ENCODE measurements around the gene SAMD4A.

DNA sequence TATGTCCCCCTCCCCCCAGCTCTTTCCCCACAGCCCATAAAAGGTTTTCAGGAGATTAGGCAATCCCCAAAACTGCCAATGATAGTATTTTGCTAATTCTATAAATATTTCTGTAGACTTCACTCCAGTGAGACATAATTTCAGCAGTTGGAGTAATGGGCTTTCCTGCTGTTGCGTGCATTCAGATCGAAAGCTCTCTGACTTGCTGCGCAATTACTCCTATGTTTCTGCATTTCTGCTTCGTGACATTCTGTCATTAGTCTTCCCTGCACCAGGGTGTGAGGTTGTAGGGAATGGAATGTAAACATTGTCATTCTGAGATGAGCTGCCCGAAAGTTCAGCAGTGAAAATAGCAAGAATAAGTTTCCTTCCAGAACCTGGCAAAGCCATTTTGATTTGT lies 58.2 kb downstream of the SAMD4A start:
- TF ChIP-seq POLR2A (IDR thresholded peaks at IDR 0.05) (no peak), EP300 (IDR thresholded peaks at IDR 0.05) (no peak)
- TF ChIP-seq, protein P1, sequence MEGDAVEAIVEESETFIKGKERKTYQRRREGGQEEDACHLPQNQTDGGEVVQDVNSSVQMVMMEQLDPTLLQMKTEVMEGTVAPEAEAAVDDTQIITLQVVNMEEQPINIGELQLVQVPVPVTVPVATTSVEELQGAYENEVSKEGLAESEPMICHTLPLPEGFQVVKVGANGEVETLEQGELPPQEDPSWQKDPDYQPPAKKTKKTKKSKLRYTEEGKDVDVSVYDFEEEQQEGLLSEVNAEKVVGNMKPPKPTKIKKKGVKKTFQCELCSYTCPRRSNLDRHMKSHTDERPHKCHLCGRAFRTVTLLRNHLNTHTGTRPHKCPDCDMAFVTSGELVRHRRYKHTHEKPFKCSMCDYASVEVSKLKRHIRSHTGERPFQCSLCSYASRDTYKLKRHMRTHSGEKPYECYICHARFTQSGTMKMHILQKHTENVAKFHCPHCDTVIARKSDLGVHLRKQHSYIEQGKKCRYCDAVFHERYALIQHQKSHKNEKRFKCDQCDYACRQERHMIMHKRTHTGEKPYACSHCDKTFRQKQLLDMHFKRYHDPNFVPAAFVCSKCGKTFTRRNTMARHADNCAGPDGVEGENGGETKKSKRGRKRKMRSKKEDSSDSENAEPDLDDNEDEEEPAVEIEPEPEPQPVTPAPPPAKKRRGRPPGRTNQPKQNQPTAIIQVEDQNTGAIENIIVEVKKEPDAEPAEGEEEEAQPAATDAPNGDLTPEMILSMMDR (IDR thresholded peaks at IDR 0.05) = no peak

Measured in tibial nerve (tissue), 4 donors.